HG02885 (cell line): ENCODE measurements around the gene TRAPPC3.

Experiments used
- ATAC-seq: cut with Tn5 transposase; IDR thresholded peaks from one replicate; pipeline ENCODE4 v1.9.1; 2021; ENCODE audit warnings: mild to moderate bottlenecking; ENCODE audit not compliant: unreplicated experiment, poor library complexity

Gene TRAPPC3

GRCh38 chr1:36154765-36155407 is 5.6 kb upstream of the TRAPPC3 start:
- no peak for ATAC-seq

GRCh38 chr1:36154335-36154734 is 5.0 kb upstream of the TRAPPC3 start:
- ATAC-seq: no peak

DNA sequence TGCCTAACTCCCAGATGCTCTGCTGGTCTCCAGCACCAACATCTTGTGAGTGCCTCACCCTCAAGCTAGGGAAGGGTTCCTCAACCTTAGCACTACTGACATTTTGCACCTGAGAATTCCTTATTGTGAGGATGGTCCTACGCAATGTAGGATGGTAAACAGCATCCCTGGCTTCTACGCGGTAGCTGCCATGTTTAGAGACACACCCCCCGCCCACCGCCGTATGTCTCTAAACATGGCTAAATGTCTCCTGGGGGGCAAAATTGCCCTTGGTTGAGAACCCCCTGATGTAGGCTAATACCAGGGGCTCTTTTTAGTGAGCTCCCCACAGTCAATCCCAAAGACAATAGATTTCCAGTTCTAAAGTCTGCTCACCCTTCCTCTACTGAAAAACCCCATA is 4.2 kb upstream of the TRAPPC3 start:
- no peak for ATAC-seq

DNA sequence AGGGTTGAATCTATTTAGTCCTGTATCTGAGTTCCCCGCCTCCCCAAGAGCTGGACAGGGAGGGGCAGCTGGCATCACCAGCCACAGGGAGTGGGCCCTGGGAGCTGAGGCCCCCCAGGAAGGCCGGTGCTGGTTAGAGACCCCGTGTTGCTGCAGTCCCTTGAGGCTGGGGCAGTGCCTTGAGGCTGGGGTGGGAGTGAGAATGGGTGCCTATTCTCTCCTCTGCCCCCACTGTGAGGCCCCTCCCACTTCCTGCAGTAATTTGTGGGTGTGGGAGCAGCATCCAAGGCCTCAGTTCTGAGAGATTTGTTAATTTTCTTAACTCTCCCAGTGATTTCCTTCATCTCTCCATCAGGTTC is 2.5 kb upstream of the TRAPPC3 start:
- ATAC-seq: no peak

GRCh38 chr1:36151134-36151844 is 2.0 kb upstream of the TRAPPC3 start:
- ATAC-seq: no peak

- ATAC-seq: peak; percentile 53
Observed at GRCh38 chr1:36150296-36151133, 1.2 kb upstream of the TRAPPC3 start.

DNA sequence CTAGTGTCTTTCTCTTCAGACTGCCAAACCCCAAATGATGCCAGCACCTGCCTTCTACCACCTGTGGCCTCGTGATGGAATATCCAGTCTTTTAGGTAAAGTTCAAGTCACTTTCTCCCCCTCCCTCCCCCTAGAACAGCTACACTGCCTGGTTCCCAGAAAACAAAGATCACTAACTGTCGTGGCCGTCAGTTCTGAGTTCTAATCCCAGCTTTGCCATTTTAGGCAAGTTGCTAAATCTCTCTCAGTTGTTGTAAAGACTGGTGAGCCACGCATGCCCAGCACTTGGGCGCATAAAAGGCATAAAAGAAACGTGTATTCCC is 648 bp upstream of the TRAPPC3 start:
- no peak for ATAC-seq

GRCh38 chr1:36148821-36149236 is 457 bp downstream of the TRAPPC3 start:
- ATAC-seq: no peak

- ATAC-seq: no peak
Observed at GRCh38 chr1:36144413-36144812, 4.9 kb downstream of the TRAPPC3 start.

GRCh38 chr1:36143424-36143823 is 5.9 kb downstream of the TRAPPC3 start:
- ATAC-seq: no peak

- ATAC-seq: no peak
Observed at GRCh38 chr1:36142121-36142520, 7.2 kb downstream of the TRAPPC3 start.

DNA sequence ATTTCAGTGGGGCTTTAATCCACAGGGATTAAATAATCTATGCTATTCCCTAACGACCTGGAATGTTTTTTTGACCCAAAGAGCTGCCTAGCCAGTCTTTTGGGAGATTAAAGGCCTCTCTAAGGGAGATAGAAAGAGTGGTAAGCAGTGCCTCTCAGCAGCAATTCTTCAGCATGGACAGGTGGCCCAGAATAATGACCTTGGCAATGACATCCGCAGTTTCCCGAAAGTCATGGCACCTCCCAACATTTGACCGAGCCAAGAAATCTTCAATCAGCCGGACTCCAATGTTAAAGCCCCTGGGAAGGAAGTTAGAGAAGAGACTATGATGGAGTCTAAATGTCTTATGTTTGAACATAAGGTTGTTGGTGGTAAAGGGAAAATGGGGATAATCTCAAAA is 9.8 kb downstream of the TRAPPC3 start:
- no peak for ATAC-seq

DNA sequence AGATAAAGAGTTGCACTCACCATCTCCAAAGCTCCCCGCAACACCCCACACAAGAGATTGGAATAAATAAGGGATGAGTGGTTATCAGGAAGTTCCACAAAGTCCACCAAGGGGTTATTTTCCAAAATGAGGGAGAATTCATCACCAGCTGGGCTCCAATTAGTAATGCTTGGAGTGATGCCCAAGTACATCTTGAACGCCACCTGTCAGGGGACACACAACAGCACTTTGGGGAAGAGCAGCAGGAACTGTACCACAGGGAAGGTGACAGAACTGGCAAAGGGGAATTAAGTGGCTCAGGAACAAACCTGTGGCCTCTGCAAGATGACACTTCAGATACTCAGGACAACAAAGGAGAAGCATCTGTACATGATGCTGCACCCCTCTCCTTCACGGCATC is 11.5 kb downstream of the TRAPPC3 start:
- ATAC-seq: no peak

GRCh38 chr1:36137226-36137625 is 12.1 kb downstream of the TRAPPC3 start:
- ATAC-seq: no peak

DNA sequence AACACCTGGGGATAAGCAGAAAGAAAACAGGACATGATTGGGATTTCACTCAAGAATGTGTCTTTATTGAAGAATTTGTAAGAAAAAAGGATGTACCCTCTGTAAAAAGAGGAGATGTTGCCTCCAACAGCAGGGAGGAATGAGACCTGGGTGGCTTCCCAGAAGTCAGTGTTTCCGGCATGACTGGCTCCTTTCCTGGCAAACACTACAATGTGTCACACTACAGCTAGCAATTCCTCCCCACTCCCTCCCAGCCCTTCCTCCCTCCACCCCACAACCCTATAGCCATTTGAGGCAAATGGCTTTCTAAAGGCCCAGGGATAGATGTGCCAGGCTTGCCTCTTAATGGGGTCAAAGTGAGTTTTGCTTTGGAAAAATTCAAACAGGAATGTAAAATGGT is 12.8 kb downstream of the TRAPPC3 start:
- ATAC-seq: no peak

- no peak for ATAC-seq
Observed at GRCh38 chr1:36135796-36136195, 13.5 kb downstream of the TRAPPC3 start.

GRCh38 chr1:36135330-36135667 is 14.0 kb downstream of the TRAPPC3 start:
- ATAC-seq: no peak

- no peak for ATAC-seq
Observed at GRCh38 chr1:36134505-36135329, 14.6 kb downstream of the TRAPPC3 start.

DNA sequence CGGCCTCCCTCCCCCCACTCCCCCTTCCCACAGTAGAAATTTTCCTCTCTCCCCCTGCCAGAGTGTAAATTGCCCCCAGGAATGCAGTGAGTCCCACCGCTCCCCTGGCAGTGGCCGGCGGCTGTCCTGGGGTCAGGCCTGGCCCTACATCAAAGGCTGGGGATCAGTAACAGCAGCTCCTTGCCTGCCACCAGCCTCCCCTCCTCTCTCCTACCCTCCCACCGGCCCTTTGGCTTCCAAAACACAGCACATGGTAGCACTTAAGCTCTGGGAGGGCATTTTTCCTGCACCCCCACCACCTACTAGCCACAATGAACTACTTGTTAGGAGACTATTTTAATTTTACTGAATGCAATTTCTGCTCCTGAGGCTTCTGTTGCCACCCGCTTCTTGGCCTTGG is 15.3 kb downstream of the TRAPPC3 start:
- ATAC-seq: no peak

- ATAC-seq: no peak
Observed at GRCh38 chr1:36133484-36133883, 15.8 kb downstream of the TRAPPC3 start.

GRCh38 chr1:36132029-36132428 is 17.3 kb downstream of the TRAPPC3 start:
- no peak for ATAC-seq
